HepG2 (cell line): ENCODE results near the gene VCAN. TPM values are rescaled to one million over a fixed set of nuclear protein-coding genes. Genes with fewer than 3 reads are reported as not detected.

Source experiments
- CHCHD3 ChIP-seq: sonication (generic); formaldehyde crosslinking; IDR thresholded peaks from 2 replicates; pipeline ENCODE4 v1.8.0; 2022; ENCODE audit warnings: mild to moderate bottlenecking, missing genetic modification reagents, moderate library complexity
- IRX3 ChIP-seq: sonication (generic); formaldehyde crosslinking; IDR thresholded peaks from 2 replicates; pipeline ENCODE4 v1.8.1; 2023; ENCODE audit warnings: mild to moderate bottlenecking, low read depth, missing genetic modification reagents, borderline replicate concordance
- KDM4B ChIP-seq: sonication (generic); formaldehyde crosslinking; IDR thresholded peaks from 2 replicates; pipeline ENCODE4 v1.4.0; 2020; ENCODE audit warnings: missing genetic modification reagents
- RNF2 ChIP-seq: fragments of 450-650 bp; conservative IDR thresholded peaks from 2 replicates; pipeline ENCODE4 v1.6.1; 2016; ENCODE audit warnings: low read depth
- RORA ChIP-seq: sonication (generic); formaldehyde crosslinking; IDR thresholded peaks from 2 replicates; pipeline ENCODE4 v1.5.0; 2020; ENCODE audit warnings: mild to moderate bottlenecking, missing genetic modification reagents, moderate library complexity
- ZIK1 ChIP-seq: sonication (generic); formaldehyde crosslinking; IDR thresholded peaks from 2 replicates; pipeline ENCODE4 v1.5.0; 2020; ENCODE audit warnings: mild to moderate bottlenecking, low read depth, missing genetic modification reagents, borderline replicate concordance
- ZNF33B ChIP-seq: sonication (generic); formaldehyde crosslinking; IDR thresholded peaks from 2 replicates; pipeline ENCODE4 v1.5.1; 2020; ENCODE audit warnings: mild to moderate bottlenecking, missing genetic modification reagents
- ZNF546 ChIP-seq: sonication (generic); formaldehyde crosslinking; conservative IDR thresholded peaks from 2 replicates; pipeline ENCODE4 v1.8.1; 2023; ENCODE audit warnings: mild to moderate bottlenecking, missing genetic modification reagents
- ZNF790 ChIP-seq: sonication (generic); formaldehyde crosslinking; IDR thresholded peaks from 2 replicates; pipeline ENCODE4 v1.8.0; 2022; ENCODE audit warnings: missing genetic modification reagents, mild to moderate bottlenecking, borderline replicate concordance
- ZNF879 ChIP-seq: sonication (generic); formaldehyde crosslinking; IDR thresholded peaks from 2 replicates; pipeline ENCODE4 v1.8.1; 2023; ENCODE audit warnings: missing genetic modification reagents
- ZSCAN9 ChIP-seq: IDR thresholded peaks from 2 replicates; pipeline ENCODE4 v1.6.1; 2016; ENCODE audit warnings: borderline replicate concordance
- polyA plus RNA-seq, 8 experiments: library from polyadenylated mRNA; depleted of rRNA in 3 of 8; stranded (reverse) in 7 of 8; unstranded in 1 of 8; fragments of >200 nt; fragmentation: Illumina TruSeq in 4 of 8; extraction: Trizol in 4 of 8; gene quantifications; 2 replicates each; pipeline versions ENCODE4 v1.2.1 to v1.2.3, GENCODE V29; 2011 to 2016; ENCODE audit warnings: low read depth in 4 of 8, missing spikeins in 1 of 8, mixed read lengths in 1 of 8; ENCODE audit not compliant: insufficient read depth in 1 of 8
- total RNA-seq, 5 experiments: library from RNA; depleted of rRNA; stranded (reverse); fragments of >200 nt; fragmentation: Illumina TruSeq; extraction: Trizol; gene quantifications; 2 replicates each; pipeline ENCODE4 v1.2.3, GENCODE V29; 2016; ENCODE audit warnings: low read depth in 1 of 5
- TF ChIP-seq, protein P1 (sequence below): sonication (generic); formaldehyde crosslinking; IDR thresholded peaks from 2 replicates; pipeline ENCODE4 v1.4.0; 2020; ENCODE audit warnings: mild to moderate bottlenecking, missing genetic modification reagents
- TF ChIP-seq, protein P2 (sequence below): sonication (generic); formaldehyde crosslinking; IDR thresholded peaks from 2 replicates; pipeline ENCODE4 v1.8.0; 2023; ENCODE audit warnings: mild to moderate bottlenecking, missing genetic modification reagents
- TF ChIP-seq, protein P3 (sequence below): sonication (generic); formaldehyde crosslinking; IDR thresholded peaks from 2 replicates; pipeline ENCODE4 v1.8.0; 2022; ENCODE audit warnings: missing genetic modification reagents, mild to moderate bottlenecking, moderate library complexity, borderline replicate concordance
- TF ChIP-seq, protein P4 (sequence below): sonication (generic); formaldehyde crosslinking; IDR thresholded peaks from 2 replicates; pipeline ENCODE4 v1.4.0; 2020; ENCODE audit warnings: missing genetic modification reagents
- TF ChIP-seq, protein P5 (sequence below): sonication (generic); formaldehyde crosslinking; IDR thresholded peaks from 2 replicates; pipeline ENCODE4 v1.4.0; 2020; ENCODE audit warnings: missing genetic modification reagents, borderline replicate concordance
- TF ChIP-seq, protein P6 (sequence below): sonication (generic); formaldehyde crosslinking; IDR thresholded peaks from 2 replicates; pipeline ENCODE4 v1.9.0; 2021; ENCODE audit warnings: missing genetic modification reagents, mild to moderate bottlenecking, borderline replicate concordance
- TF ChIP-seq, protein P7 (sequence below): sonication (generic); formaldehyde crosslinking; IDR thresholded peaks from 2 replicates; pipeline ENCODE4 v1.4.0; 2020; ENCODE audit warnings: mild to moderate bottlenecking, missing genetic modification reagents
- TF ChIP-seq, protein P8 (sequence below): sonication (generic); formaldehyde crosslinking; IDR thresholded peaks from 2 replicates; pipeline ENCODE4 v1.4.0; 2020; ENCODE audit warnings: missing genetic modification reagents

VCAN gene
- total and polyA plus RNA-seq, 2 of the 13 experiments (the other 11 are each of a cell fraction or from before 2014, with no cell fraction given): 1.2 to 3.5 TPM

DNA sequence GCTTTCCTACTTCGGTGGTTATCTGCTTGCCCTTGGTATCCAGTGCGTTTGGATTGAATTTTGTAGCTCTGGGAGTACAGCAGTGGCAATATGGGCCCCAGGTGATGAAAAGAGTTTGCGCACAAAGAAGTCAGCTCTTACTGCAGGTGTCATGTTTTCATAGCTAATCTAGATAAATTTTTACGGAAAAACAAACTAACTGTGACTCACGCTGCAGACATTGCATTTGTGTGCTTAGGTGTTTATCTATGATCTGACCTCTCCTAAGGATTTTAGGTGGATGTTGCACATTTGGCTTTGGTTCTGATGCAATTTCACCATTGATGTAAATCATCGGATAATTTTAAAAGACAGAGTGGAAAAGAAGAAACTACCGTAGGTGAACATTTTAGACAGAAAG is 92.1 kb downstream of the VCAN start (continued):
- TF ChIP-seq, protein P1, sequence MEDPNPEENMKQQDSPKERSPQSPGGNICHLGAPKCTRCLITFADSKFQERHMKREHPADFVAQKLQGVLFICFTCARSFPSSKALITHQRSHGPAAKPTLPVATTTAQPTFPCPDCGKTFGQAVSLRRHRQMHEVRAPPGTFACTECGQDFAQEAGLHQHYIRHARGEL (CRISPR knock-in tag): no peak
- TF ChIP-seq, protein P2, sequence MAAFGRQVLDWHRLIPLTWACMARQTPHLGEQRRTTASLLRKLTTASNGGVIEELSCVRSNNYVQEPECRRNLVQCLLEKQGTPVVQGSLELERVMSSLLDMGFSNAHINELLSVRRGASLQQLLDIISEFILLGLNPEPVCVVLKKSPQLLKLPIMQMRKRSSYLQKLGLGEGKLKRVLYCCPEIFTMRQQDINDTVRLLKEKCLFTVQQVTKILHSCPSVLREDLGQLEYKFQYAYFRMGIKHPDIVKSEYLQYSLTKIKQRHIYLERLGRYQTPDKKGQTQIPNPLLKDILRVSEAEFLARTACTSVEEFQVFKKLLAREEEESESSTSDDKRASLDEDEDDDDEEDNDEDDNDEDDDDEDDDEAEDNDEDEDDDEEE (CRISPR knock-in tag): no peak
- TF ChIP-seq RORA (CRISPR knock-in tag) (no peak), CHCHD3 (no peak), KDM4B (no peak), ZNF546 (CRISPR knock-in tag) (no peak), RNF2 (no peak), ZIK1 (CRISPR knock-in tag) (no peak), ZNF33B (CRISPR knock-in tag) (no peak), ZNF879 (CRISPR knock-in tag) (no peak), IRX3 (CRISPR knock-in tag) (no peak), ZNF790 (no peak), ZSCAN9 (CRISPR knock-in tag) (no peak)
- TF ChIP-seq, protein P3, sequence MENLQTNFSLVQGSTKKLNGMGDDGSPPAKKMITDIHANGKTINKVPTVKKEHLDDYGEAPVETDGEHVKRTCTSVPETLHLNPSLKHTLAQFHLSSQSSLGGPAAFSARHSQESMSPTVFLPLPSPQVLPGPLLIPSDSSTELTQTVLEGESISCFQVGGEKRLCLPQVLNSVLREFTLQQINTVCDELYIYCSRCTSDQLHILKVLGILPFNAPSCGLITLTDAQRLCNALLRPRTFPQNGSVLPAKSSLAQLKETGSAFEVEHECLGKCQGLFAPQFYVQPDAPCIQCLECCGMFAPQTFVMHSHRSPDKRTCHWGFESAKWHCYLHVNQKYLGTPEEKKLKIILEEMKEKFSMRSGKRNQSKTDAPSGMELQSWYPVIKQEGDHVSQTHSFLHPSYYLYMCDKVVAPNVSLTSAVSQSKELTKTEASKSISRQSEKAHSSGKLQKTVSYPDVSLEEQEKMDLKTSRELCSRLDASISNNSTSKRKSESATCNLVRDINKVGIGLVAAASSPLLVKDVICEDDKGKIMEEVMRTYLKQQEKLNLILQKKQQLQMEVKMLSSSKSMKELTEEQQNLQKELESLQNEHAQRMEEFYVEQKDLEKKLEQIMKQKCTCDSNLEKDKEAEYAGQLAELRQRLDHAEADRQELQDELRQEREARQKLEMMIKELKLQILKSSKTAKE: no peak
- TF ChIP-seq, protein P4, sequence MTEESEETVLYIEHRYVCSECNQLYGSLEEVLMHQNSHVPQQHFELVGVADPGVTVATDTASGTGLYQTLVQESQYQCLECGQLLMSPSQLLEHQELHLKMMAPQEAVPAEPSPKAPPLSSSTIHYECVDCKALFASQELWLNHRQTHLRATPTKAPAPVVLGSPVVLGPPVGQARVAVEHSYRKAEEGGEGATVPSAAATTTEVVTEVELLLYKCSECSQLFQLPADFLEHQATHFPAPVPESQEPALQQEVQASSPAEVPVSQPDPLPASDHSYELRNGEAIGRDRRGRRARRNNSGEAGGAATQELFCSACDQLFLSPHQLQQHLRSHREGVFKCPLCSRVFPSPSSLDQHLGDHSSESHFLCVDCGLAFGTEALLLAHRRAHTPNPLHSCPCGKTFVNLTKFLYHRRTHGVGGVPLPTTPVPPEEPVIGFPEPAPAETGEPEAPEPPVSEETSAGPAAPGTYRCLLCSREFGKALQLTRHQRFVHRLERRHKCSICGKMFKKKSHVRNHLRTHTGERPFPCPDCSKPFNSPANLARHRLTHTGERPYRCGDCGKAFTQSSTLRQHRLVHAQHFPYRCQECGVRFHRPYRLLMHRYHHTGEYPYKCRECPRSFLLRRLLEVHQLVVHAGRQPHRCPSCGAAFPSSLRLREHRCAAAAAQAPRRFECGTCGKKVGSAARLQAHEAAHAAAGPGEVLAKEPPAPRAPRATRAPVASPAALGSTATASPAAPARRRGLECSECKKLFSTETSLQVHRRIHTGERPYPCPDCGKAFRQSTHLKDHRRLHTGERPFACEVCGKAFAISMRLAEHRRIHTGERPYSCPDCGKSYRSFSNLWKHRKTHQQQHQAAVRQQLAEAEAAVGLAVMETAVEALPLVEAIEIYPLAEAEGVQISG (CRISPR knock-in tag): no peak
- TF ChIP-seq, protein P5, sequence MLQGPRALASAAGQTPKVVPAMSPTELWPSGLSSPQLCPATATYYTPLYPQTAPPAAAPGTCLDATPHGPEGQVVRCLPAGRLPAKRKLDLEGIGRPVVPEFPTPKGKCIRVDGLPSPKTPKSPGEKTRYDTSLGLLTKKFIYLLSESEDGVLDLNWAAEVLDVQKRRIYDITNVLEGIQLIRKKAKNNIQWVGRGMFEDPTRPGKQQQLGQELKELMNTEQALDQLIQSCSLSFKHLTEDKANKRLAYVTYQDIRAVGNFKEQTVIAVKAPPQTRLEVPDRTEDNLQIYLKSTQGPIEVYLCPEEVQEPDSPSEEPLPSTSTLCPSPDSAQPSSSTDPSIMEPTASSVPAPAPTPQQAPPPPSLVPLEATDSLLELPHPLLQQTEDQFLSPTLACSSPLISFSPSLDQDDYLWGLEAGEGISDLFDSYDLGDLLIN: no peak
- TF ChIP-seq, protein P6, sequence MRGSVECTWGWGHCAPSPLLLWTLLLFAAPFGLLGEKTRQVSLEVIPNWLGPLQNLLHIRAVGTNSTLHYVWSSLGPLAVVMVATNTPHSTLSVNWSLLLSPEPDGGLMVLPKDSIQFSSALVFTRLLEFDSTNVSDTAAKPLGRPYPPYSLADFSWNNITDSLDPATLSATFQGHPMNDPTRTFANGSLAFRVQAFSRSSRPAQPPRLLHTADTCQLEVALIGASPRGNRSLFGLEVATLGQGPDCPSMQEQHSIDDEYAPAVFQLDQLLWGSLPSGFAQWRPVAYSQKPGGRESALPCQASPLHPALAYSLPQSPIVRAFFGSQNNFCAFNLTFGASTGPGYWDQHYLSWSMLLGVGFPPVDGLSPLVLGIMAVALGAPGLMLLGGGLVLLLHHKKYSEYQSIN (CRISPR knock-in tag): no peak
- TF ChIP-seq, protein P7, sequence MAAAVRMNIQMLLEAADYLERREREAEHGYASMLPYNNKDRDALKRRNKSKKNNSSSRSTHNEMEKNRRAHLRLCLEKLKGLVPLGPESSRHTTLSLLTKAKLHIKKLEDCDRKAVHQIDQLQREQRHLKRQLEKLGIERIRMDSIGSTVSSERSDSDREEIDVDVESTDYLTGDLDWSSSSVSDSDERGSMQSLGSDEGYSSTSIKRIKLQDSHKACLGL (CRISPR knock-in tag): no peak
- TF ChIP-seq, protein P8, sequence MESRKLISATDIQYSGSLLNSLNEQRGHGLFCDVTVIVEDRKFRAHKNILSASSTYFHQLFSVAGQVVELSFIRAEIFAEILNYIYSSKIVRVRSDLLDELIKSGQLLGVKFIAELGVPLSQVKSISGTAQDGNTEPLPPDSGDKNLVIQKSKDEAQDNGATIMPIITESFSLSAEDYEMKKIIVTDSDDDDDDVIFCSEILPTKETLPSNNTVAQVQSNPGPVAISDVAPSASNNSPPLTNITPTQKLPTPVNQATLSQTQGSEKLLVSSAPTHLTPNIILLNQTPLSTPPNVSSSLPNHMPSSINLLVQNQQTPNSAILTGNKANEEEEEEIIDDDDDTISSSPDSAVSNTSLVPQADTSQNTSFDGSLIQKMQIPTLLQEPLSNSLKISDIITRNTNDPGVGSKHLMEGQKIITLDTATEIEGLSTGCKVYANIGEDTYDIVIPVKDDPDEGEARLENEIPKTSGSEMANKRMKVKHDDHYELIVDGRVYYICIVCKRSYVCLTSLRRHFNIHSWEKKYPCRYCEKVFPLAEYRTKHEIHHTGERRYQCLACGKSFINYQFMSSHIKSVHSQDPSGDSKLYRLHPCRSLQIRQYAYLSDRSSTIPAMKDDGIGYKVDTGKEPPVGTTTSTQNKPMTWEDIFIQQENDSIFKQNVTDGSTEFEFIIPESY (CRISPR knock-in tag): no peak
